Activated CD8-positive, alpha-beta T cell treated with anti-CD3 and anti-CD28 coated beads for 36 hours (primary cell): ENCODE measurements around the gene VIPR1. TPM values are rescaled to one million over a fixed set of nuclear protein-coding genes. Genes with fewer than 3 reads are reported as not detected.

Source experiments
- ATAC-seq: fragments of 200-7000 bp; cut with Tn5 transposase; one replicate; pipeline ENCODE4 v1.10.0; 2021; ENCODE audit warnings: mild to moderate bottlenecking, moderate library complexity
- CTCF ChIA-PET: fragments of 350-600 bp; sonication (Branson Sonifier 250); formaldehyde crosslinking; loops from one replicate; lab custom pipeline; 2021; ENCODE audit warnings: antibody characterized with exemption; lab: Charles Lee
- POLR2A ChIA-PET: fragments of 350-600 bp; sonication (Branson Sonifier 250); formaldehyde crosslinking; loops from one replicate; lab custom pipeline; 2021; ENCODE audit warnings: antibody characterized with exemption; lab: Charles Lee
- DNase-seq: peaks from one replicate; pipeline ENCODE4 v3.0.0-alpha.2; 2020
- H3K27ac Mint-ChIP-seq: one replicate; pipeline ENCODE4 v1.8.0; 2021; ENCODE audit warnings: mild to moderate bottlenecking, mixed read lengths
- H3K27me3 Mint-ChIP-seq: one replicate; pipeline ENCODE4 v1.8.0; 2021; ENCODE audit warnings: mixed read lengths
- H3K36me3 Mint-ChIP-seq: one replicate; pipeline ENCODE4 v1.8.0; 2021; ENCODE audit warnings: low read depth, mixed read lengths
- H3K4me1 Mint-ChIP-seq: one replicate; pipeline ENCODE4 v1.8.0; 2021; ENCODE audit warnings: low read depth, mixed read lengths
- H3K4me3 Mint-ChIP-seq: one replicate; pipeline ENCODE4 v1.8.0; 2021; ENCODE audit warnings: mild to moderate bottlenecking, moderate library complexity, mixed read lengths
- H3K9me3 Mint-ChIP-seq: one replicate; pipeline ENCODE4 v1.8.0; 2021; ENCODE audit warnings: mixed read lengths
- intact Hi-C: fragments of 100-400 bp; cut with micrococcal nuclease; formaldehyde crosslinking; loops from one replicate; pipeline ENCODE4 v1.10.0; 2022
- total RNA-seq, 2 experiments: library from RNA; stranded (reverse); gene quantifications; one replicate each; pipeline ENCODE4 v1.2.3, GENCODE V29; 2021
- TF ChIP-seq, protein P1 (sequence below): fragments of 200-600 bp; IDR thresholded peaks from one replicate; pipeline ENCODE4 v1.8.0; 2022; ENCODE audit warnings: antibody characterized with exemption, mild to moderate bottlenecking

The VIPR1 gene
- total RNA-seq, 2 experiments from 2014 or later = 8.5 to 9.0 TPM

DNA sequence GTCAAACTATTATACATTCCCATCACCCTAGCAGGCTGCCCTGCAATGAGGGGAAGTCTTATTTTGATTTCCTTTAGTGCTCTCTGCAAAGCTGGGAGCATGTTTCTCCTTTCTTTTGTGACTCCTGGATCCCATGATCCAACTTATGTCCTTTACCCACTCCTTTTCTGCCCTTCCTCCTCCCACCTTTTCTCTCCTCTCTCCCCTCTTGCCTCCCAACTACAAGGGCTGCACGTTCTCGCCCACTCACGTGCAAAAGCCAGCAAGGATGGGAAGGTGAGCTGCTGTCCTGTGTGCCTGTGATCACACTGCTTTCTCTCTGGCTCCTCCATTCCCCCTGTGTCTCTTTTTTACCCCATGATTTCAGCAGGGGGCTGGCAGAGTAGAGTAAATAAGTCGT lies 6.1 kb downstream of the VIPR1 start:
- TF ChIP-seq, protein P1, sequence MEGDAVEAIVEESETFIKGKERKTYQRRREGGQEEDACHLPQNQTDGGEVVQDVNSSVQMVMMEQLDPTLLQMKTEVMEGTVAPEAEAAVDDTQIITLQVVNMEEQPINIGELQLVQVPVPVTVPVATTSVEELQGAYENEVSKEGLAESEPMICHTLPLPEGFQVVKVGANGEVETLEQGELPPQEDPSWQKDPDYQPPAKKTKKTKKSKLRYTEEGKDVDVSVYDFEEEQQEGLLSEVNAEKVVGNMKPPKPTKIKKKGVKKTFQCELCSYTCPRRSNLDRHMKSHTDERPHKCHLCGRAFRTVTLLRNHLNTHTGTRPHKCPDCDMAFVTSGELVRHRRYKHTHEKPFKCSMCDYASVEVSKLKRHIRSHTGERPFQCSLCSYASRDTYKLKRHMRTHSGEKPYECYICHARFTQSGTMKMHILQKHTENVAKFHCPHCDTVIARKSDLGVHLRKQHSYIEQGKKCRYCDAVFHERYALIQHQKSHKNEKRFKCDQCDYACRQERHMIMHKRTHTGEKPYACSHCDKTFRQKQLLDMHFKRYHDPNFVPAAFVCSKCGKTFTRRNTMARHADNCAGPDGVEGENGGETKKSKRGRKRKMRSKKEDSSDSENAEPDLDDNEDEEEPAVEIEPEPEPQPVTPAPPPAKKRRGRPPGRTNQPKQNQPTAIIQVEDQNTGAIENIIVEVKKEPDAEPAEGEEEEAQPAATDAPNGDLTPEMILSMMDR = no peak
- ChIA-PET POLR2A (no interaction called here), CTCF (interaction anchor here (1.0 to 1.5 kb wide), 4 partner anchors 25 to 41 kb away, joined by 3 to 6 read pairs (median 4); no protein-coding TSS in a partner anchor)
- Mint-ChIP-seq H3K36me3 (no peaks in the 10 kb centered on the region), H3K27me3 (no peaks in the 10 kb centered on the region), H3K4me3 (no peak overlapping the region), H3K9me3 (no peaks in the 10 kb centered on the region), H3K4me1 (peaks cover 36% of the 10 kb centered on the region), H3K27ac (no peak overlapping the region)
- intact Hi-C loops = no loop called here
- ATAC-seq (no peak), DNase-seq (no peak)

DNA sequence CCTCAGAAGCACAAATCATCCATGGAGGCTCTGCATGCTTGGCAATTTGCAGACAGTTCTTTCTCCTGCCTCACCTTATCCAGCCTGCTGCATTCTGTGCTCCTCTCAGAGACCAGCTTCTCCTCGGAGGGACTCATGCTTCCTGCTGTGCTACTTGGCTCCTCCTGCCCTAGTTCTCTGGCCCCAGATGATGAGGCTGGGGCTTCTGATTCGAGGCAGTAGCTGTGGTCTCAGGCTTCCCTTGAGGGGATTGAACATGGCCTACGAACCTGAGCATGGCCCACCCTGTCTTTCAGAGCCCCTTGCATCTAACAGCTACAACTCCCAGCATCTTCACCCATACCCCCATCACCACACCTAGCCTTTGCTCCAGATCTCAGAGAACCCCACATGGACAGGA lies 6.7 kb downstream of the VIPR1 start:
- Mint-ChIP-seq H3K27ac (no peak overlapping the region), H3K4me1 (peaks cover 31% of the 10 kb centered on the region), H3K4me3 (no peak overlapping the region), H3K36me3 (no peaks in the 10 kb centered on the region), H3K9me3 (no peaks in the 10 kb centered on the region), H3K27me3 (no peaks in the 10 kb centered on the region)
- ChIA-PET CTCF (interaction anchor here (1.0 to 2.3 kb wide), 4 partner anchors 28 to 247 kb away, joined by 3 to 11 read pairs (median 3); no protein-coding TSS in a partner anchor), POLR2A (no interaction called here)
- TF ChIP-seq, protein P1 = no peak
- ATAC-seq (no peak), DNase-seq (no peak)
- intact Hi-C loops = no loop called here

DNA sequence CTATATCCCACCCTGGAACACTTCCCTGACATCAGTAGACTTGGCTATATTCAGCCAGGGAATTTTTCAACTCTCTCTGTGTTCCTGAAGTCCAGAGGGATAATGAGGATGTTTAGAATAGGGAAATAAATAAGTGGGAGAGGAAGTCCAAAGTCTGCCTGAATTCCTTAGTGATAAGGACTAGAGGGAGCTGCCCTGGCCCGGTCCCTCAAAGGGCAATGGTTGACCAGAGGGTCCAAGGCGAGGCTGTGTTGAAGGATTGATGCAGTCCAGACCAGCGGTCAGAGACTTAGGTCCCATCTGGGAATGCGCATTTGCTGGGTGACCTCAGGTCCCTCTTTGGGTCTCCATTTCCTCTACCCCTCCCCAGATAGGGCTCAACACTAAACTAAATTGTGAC lies 7.9 kb downstream of the VIPR1 start:
- no peak for ATAC-seq
- no peaks in the 10 kb centered on the region for H3K36me3 Mint-ChIP-seq
- ChIA-PET POLR2A (interaction anchor here (1.7 kb wide), 1 partner anchor 9 kb away, joined by 6 read pairs; the partner anchor contains the start of gene VIPR1), CTCF (interaction anchor here (0.6 to 2.3 kb wide), 7 partner anchors 8 to 263 kb away, joined by 3 to 11 read pairs (median 3); partner anchors contain the start of gene VIPR1)
- no peaks in the 10 kb centered on the region for H3K27me3 Mint-ChIP-seq
- intact Hi-C loops = no loop called here
- peaks cover 28% of the 10 kb centered on the region for H3K4me1 Mint-ChIP-seq
- DNase-seq = no peak
- no peaks in the 10 kb centered on the region for H3K9me3 Mint-ChIP-seq
- H3K27ac Mint-ChIP-seq = no peak overlapping the region
- TF ChIP-seq, protein P1 = no peak
- H3K4me3 Mint-ChIP-seq = no peak overlapping the region

DNA sequence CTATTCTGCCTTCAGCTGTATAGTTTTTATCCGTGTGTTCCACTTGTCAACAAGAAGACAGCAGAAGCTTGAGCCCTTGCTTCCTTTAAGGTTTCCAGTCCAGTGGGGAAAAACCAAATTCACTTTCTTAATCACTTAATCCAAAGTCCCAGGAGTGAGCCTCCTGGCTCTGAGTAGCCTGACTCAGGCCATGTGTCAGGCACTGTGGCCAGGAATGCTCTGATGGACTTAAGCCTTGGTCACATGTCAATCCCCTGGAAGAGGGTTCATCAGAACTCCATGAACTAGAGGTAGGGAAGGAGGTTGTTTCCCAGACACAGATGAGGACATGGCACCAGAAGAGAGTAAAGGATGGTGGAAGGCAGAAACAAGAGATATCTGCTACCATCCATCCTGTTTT lies 8.8 kb downstream of the VIPR1 start:
- ChIA-PET POLR2A (interaction anchor here (1.7 kb wide), 1 partner anchor 9 kb away, joined by 6 read pairs; the partner anchor contains the start of gene VIPR1), CTCF (interaction anchor here (1.1 to 2.3 kb wide), 4 partner anchors 9 to 264 kb away, joined by 3 to 11 read pairs (median 5); partner anchors contain the start of gene VIPR1)
- H3K36me3 Mint-ChIP-seq = no peaks in the 10 kb centered on the region
- no peak overlapping the region for H3K4me3 Mint-ChIP-seq
- no peak for ATAC-seq
- no peaks in the 10 kb centered on the region for H3K27me3 Mint-ChIP-seq
- H3K9me3 Mint-ChIP-seq = no peaks in the 10 kb centered on the region
- intact Hi-C loops = no loop called here
- no peak overlapping the region for H3K27ac Mint-ChIP-seq
- H3K4me1 Mint-ChIP-seq = peaks cover 28% of the 10 kb centered on the region
- DNase-seq = no peak
- TF ChIP-seq, protein P1 = no peak

DNA sequence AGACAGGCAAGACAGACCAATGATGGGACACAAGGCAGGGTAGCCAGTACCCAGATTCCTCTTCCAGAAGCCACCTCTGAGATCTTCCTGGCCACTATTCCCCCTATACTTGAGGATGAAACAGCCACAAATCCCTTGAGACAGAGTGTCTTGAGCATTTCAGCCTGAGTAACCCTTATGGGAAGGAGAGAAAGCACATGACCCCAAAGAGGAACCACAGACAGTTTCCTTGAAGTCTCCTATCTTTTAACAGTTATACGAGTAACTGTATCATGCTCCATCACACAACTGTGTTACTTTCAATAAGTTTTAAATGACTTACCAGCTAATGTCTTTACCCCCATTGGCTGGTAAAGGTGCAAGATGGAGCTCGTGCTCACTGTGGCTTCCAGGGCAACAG lies 9.3 kb downstream of the VIPR1 start:
- DNase-seq (no peak), ATAC-seq (peak; percentile 26)
- Mint-ChIP-seq H3K4me1 (peaks cover 26% of the 10 kb centered on the region), H3K27me3 (no peaks in the 10 kb centered on the region), H3K27ac (no peak overlapping the region), H3K36me3 (no peaks in the 10 kb centered on the region), H3K4me3 (no peak overlapping the region), H3K9me3 (no peaks in the 10 kb centered on the region)
- ChIA-PET CTCF (interaction anchor here (0.6 to 1.0 kb wide), 2 partner anchors 9 to 10 kb away, joined by 3 to 4 read pairs; partner anchors contain the start of gene VIPR1), POLR2A (interaction anchor here (0.6 kb wide), 1 partner anchor 16 kb away, joined by 3 read pairs; no protein-coding TSS in a partner anchor)
- TF ChIP-seq, protein P1 = no peak
- intact Hi-C loops = no loop called here
